Mucosa of descending colon (tissue), 3 donors: ENCODE results near the gene TSHZ2. TPM values are rescaled to one million over a fixed set of nuclear protein-coding genes. Genes with fewer than 3 reads are reported as not detected.
A peak's percentile ranks its signal among the peaks of the same experiment; 100 is the strongest.

Experiments
- ATAC-seq: fragments of 200-7000 bp; cut with Tn5 transposase; one replicate; pipeline ENCODE4 v1.9.1; 2020; ENCODE audit warnings: mild to moderate bottlenecking, moderate library complexity
- DNase-seq, 3 donors: peaks; one replicate each; pipeline ENCODE4 v3.0.0-alpha.2; 2020
- H3K36me3 ChIP-seq: fragments of 200-600 bp; one replicate; pipeline ENCODE4 v1.8.0; 2021; ENCODE audit warnings: low read depth, mild to moderate bottlenecking
- H3K4me1 ChIP-seq: fragments of 200-600 bp; one replicate; pipeline ENCODE4 v1.8.0; 2021; ENCODE audit warnings: low read depth, mild to moderate bottlenecking
- H3K4me3 ChIP-seq: fragments of 200-600 bp; one replicate; pipeline ENCODE4 v1.8.0; 2021; ENCODE audit warnings: mild to moderate bottlenecking
- H3K9me3 ChIP-seq: fragments of 200-600 bp; one replicate; pipeline ENCODE4 v1.8.0; 2021; ENCODE audit warnings: mild to moderate bottlenecking
- CTCF ChIP-seq: fragments of 200-600 bp; IDR thresholded peaks from one replicate; pipeline ENCODE4 v1.8.0; 2022; ENCODE audit warnings: antibody characterized with exemption, mild to moderate bottlenecking
- intact Hi-C, 2 donors: fragments of 100-400 bp; cut with DNase I in 1 of 2; cut with micrococcal nuclease in 1 of 2; formaldehyde crosslinking; loops; one replicate each; pipeline versions ENCODE4 v1.11.0 to v1.11.1; 2022; cut with DNase I, micrococcal nuclease
- total RNA-seq, 3 donors: library from RNA; stranded (reverse); fragmentation: NEBNext Ultra II Directional in 2 of 3; extraction: Animal tissue kit (Norgen Biotek cat#: 25700) in 2 of 3; gene quantifications; one replicate each; pipeline versions ENCODE4 v1.2.1 to v1.2.4, GENCODE V29; 2021 to 2023
- donor health status: DM: no; HTN: no; CAD: no; lungs with moderate emphysema.
- donor health status: DM: no; HTN: no; CAD: no.
- donor health status: DM: no; HTN: yes; CAD: no.

Gene TSHZ2
- total RNA-seq, 3 donors from 2014 or later = 1.9 to 17.8 (median 3.6) TPM

- TF ChIP-seq CTCF = no peak
- H3K4me1 ChIP-seq = no peaks in the 10 kb centered on the region
- no peak for ATAC-seq
- no peak for DNase-seq
- intact Hi-C loops = no loop called here
- H3K36me3 ChIP-seq = no peaks in the 10 kb centered on the region
- no peak overlapping the region for H3K4me3 ChIP-seq
- no peaks in the 10 kb centered on the region for H3K9me3 ChIP-seq
Observed at GRCh38 chr20:53399083-53399482, 426.9 kb downstream of the TSHZ2 start.

- TF ChIP-seq CTCF = no peak
- peak; percentile 19 for ATAC-seq
Observed at GRCh38 chr20:53399592-53400335, 427.6 kb downstream of the TSHZ2 start.

GRCh38 chr20:53402233-53403005 lies 430.3 kb downstream of the TSHZ2 start:
- no peak for TF ChIP-seq CTCF
- DNase-seq (no peak), ATAC-seq (no peak)
- intact Hi-C loops = no loop called here
- Histone ChIP-seq H3K4me3 (no peak overlapping the region), H3K9me3 (no peaks in the 10 kb centered on the region), H3K4me1 (no peaks in the 10 kb centered on the region), H3K36me3 (no peaks in the 10 kb centered on the region)

More at GRCh38 chr20:53399592-53400335, 427.6 kb downstream of the TSHZ2 start:
- H3K9me3 ChIP-seq = no peaks in the 10 kb centered on the region
- H3K4me1 ChIP-seq = no peaks in the 10 kb centered on the region
- no peak overlapping the region for H3K4me3 ChIP-seq
- no peaks in the 10 kb centered on the region for H3K36me3 ChIP-seq
- no peak for DNase-seq
- intact Hi-C loops = no loop called here

GRCh38 chr20:53403029-53403428 lies 430.9 kb downstream of the TSHZ2 start:
- no peaks in the 10 kb centered on the region for H3K9me3 ChIP-seq
- intact Hi-C loops = no loop called here
- ATAC-seq = no peak

GRCh38 chr20:53405139-53405538 lies 433.0 kb downstream of the TSHZ2 start:
- DNase-seq (no peak), ATAC-seq (no peak)
- intact Hi-C loops = no loop called here
- H3K36me3 ChIP-seq = no peaks in the 10 kb centered on the region
- no peaks in the 10 kb centered on the region for H3K9me3 ChIP-seq
- no peaks in the 10 kb centered on the region for H3K4me1 ChIP-seq
- no peak for TF ChIP-seq CTCF
- no peak overlapping the region for H3K4me3 ChIP-seq

More at GRCh38 chr20:53403029-53403428, 430.9 kb downstream of the TSHZ2 start:
- no peak for TF ChIP-seq CTCF
- H3K4me3 ChIP-seq = no peak overlapping the region
- no peaks in the 10 kb centered on the region for H3K36me3 ChIP-seq
- no peaks in the 10 kb centered on the region for H3K4me1 ChIP-seq
- DNase-seq = no peak
